H1 (cell line): ENCODE measurements around the gene NAB1. TPM values are rescaled to one million over a fixed set of nuclear protein-coding genes. Genes with fewer than 3 reads are reported as not detected.

Experiments
- CTCF ChIA-PET: fragments of 300-600 bp; sonication (Branson Sonifier 250); formaldehyde crosslinking; loops from one replicate; lab custom pipeline; 2021; ENCODE audit not compliant: partially characterized antibody; lab: Charles Lee
- POLR2A ChIA-PET: fragments of 300-600 bp; sonication (Branson Sonifier 250); formaldehyde crosslinking; loops from one replicate; lab custom pipeline; 2021; ENCODE audit warnings: inconsistent platforms; ENCODE audit not compliant: partially characterized antibody; lab: Charles Lee
- DNase-seq, 2 experiments: peaks; one replicate each; pipeline versions ENCODE4 v3.0.0 to v3.0.0-alpha.2; 2010 to 2022; ENCODE audit warnings: low spot score in 2 of 2, low read depth in 1 of 2, mixed read lengths in 1 of 2
- FAIRE-seq: peaks from 2 replicates; lab custom pipeline; 2011; peaks lifted over from hg19 to GRCh38; lab: Jason Lieb, UNC
- H2AFZ ChIP-seq: 2 replicates; pipeline ENCODE4 v1.8.1; 2012; ENCODE audit warnings: low read length, inconsistent platforms
- H2AK5ac ChIP-seq: 2 replicates; pipeline ENCODE4 v1.6.1; 2013; ENCODE audit warnings: low read depth, low read length
- H2BK120ac ChIP-seq: replicated peaks from 2 replicates; pipeline ENCODE3; 2013; ENCODE audit warnings: low read depth, low read length, inconsistent platforms
- H2BK12ac ChIP-seq: 2 replicates; pipeline ENCODE4 v1.6.1; 2013; ENCODE audit warnings: low read depth, low read length
- H2BK15ac ChIP-seq: 2 replicates; pipeline ENCODE4 v1.6.1; 2013; ENCODE audit warnings: low read length
- H2BK20ac ChIP-seq: 2 replicates; pipeline ENCODE4 v1.6.1; 2013; ENCODE audit warnings: low read length
- H2BK5ac ChIP-seq: 2 replicates; pipeline ENCODE4 v1.6.1; 2013; ENCODE audit warnings: low read depth, low read length
- H3K14ac ChIP-seq: 2 replicates; pipeline ENCODE4 v1.6.1; 2013; ENCODE audit warnings: inconsistent platforms; ENCODE audit not compliant: insufficient read length
- H3K18ac ChIP-seq: 2 replicates; pipeline ENCODE4 v1.6.1; 2013; ENCODE audit warnings: low read length; ENCODE audit errors: extremely low read depth
- H3K23ac ChIP-seq: 2 replicates; pipeline ENCODE4 v1.6.1; 2013; ENCODE audit warnings: inconsistent platforms; ENCODE audit not compliant: insufficient read length
- H3K23me2 ChIP-seq: 2 replicates; pipeline ENCODE4 v1.6.1; 2013; ENCODE audit warnings: low read depth, low read length
- H3K27ac ChIP-seq: 2 replicates; pipeline ENCODE4 v1.6.1; 2011; ENCODE audit warnings: low read depth, low read length, inconsistent platforms
- H3K27me3 ChIP-seq, 4 experiments: replicated peaks in 1 of 4; 1 replicate in 1 of 4; 2 replicates in 3 of 4; pipeline versions ENCODE4 v1.6.1 to v1.8.1; 2011 to 2013; ENCODE audit warnings: low read length in 3 of 4, mild to moderate bottlenecking in 3 of 4, inconsistent platforms in 2 of 4, mixed read lengths in 2 of 4, moderate library complexity in 1 of 4; ENCODE audit not compliant: control insufficient read depth in 3 of 4, insufficient read depth in 3 of 4; ENCODE audit errors: extremely low read depth in 1 of 4
- H3K36me3 ChIP-seq, 4 experiments: 2 replicates each; pipeline versions ENCODE4 v1.6.1 to v1.8.1; 2011 to 2013; ENCODE audit warnings: mild to moderate bottlenecking in 4 of 4, low read length in 3 of 4, moderate library complexity in 2 of 4, control low read depth in 1 of 4, inconsistent platforms in 1 of 4; ENCODE audit not compliant: insufficient read depth in 4 of 4, control insufficient read depth in 2 of 4
- H3K4ac ChIP-seq: replicated peaks from 2 replicates; pipeline ENCODE3; 2013; ENCODE audit warnings: low read length, low read depth, mixed read lengths, inconsistent platforms; ENCODE audit not compliant: insufficient read length
- H3K4me1 ChIP-seq, 4 experiments: replicated peaks in 1 of 4; 1 replicate in 1 of 4; 2 replicates in 3 of 4; pipeline versions ENCODE4 v1.6.1 to v1.8.1; 2011 to 2013; ENCODE audit warnings: low read length in 3 of 4, inconsistent platforms in 2 of 4, mixed read lengths in 1 of 4; ENCODE audit not compliant: insufficient read depth in 4 of 4, control insufficient read depth in 3 of 4
- H3K4me2 ChIP-seq, 2 experiments: 2 replicates each; pipeline versions ENCODE4 v1.6.1 to v1.8.1; 2011 to 2013; ENCODE audit warnings: low read depth in 2 of 2, low read length in 2 of 2, control low read depth in 1 of 2, inconsistent platforms in 1 of 2, mild to moderate bottlenecking in 1 of 2; ENCODE audit not compliant: insufficient read depth in 1 of 2
- H3K4me3 ChIP-seq, 4 experiments: fragments of 200-600, 300-600 bp in 1 of 4; sonication (generic), shearing (Covaris generic), sonication (Bioruptor Twin) in 1 of 4; 2 replicates each; pipeline versions ENCODE4 v1.5.1 to v1.8.1; 2011 to 2016; ENCODE audit warnings: low read length in 4 of 4, low read depth in 3 of 4, control low read depth in 2 of 4, inconsistent platforms in 2 of 4, mild to moderate bottlenecking in 2 of 4, mixed read lengths in 1 of 4, moderate library complexity in 1 of 4; ENCODE audit not compliant: insufficient read depth in 2 of 4; ENCODE audit errors: extremely low read depth in 1 of 4
- H3K56ac ChIP-seq: replicated peaks from 2 replicates; pipeline ENCODE3; 2013; ENCODE audit warnings: low read depth, mild to moderate bottlenecking, mixed read lengths, low read length, inconsistent platforms; ENCODE audit not compliant: insufficient read length
- H3K79me1 ChIP-seq: 2 replicates; pipeline ENCODE4 v1.6.1; 2013; ENCODE audit warnings: low read depth, low read length, control low read depth
- H3K79me2 ChIP-seq, 2 experiments: 2 replicates each; pipeline versions ENCODE4 v1.6.1 to v1.8.1; 2012 to 2013; ENCODE audit warnings: low read length in 2 of 2, mild to moderate bottlenecking in 2 of 2, inconsistent platforms in 1 of 2; ENCODE audit not compliant: insufficient read depth in 2 of 2, control insufficient read depth in 1 of 2
- H3K9ac ChIP-seq, 4 experiments: replicated peaks in 1 of 4; 1 replicate in 1 of 4; 2 replicates in 3 of 4; pipeline versions ENCODE4 v1.6.1 to v1.8.1; 2011 to 2013; ENCODE audit warnings: low read depth in 3 of 4, low read length in 3 of 4, control low read depth in 2 of 4, mild to moderate bottlenecking in 2 of 4, moderate library complexity in 2 of 4, inconsistent platforms in 1 of 4; ENCODE audit errors: extremely low read depth in 1 of 4
- H3K9me3 ChIP-seq, 2 experiments: 2 replicates each; pipeline versions ENCODE4 v1.6.1 to v1.8.1; 2012 to 2013; ENCODE audit warnings: mild to moderate bottlenecking in 2 of 2, moderate library complexity in 2 of 2, control low read depth in 1 of 2, inconsistent platforms in 1 of 2, low read depth in 1 of 2, low read length in 1 of 2, mixed read lengths in 1 of 2; ENCODE audit not compliant: insufficient read depth in 2 of 2
- H4K20me1 ChIP-seq, 2 experiments: replicated peaks in 1 of 2; 2 replicates each; pipeline versions ENCODE3 to v1.8.1; 2011 to 2013; ENCODE audit warnings: inconsistent platforms in 2 of 2, low read length in 2 of 2, mild to moderate bottlenecking in 1 of 2; ENCODE audit not compliant: insufficient read depth in 2 of 2, control insufficient read depth in 1 of 2
- H4K5ac ChIP-seq: 2 replicates; pipeline ENCODE4 v1.6.1; 2013; ENCODE audit warnings: low read length, low read depth, mixed read lengths, inconsistent platforms; ENCODE audit not compliant: insufficient read length
- H4K8ac ChIP-seq: 2 replicates; pipeline ENCODE4 v1.8.0; 2013; ENCODE audit warnings: mild to moderate bottlenecking, moderate library complexity, low read length, inconsistent platforms; ENCODE audit not compliant: insufficient read depth; ENCODE audit errors: extremely low read depth
- H4K91ac ChIP-seq: replicated peaks from 2 replicates; pipeline ENCODE3; 2013; ENCODE audit warnings: low read length, mixed read lengths, inconsistent platforms; ENCODE audit not compliant: insufficient read length
- HDAC2 ChIP-seq, 2 experiments: fragments of 300-600 bp in 1 of 2; sonication (generic) in 1 of 2; IDR thresholded peaks; 2 replicates each; pipeline ENCODE4 v1.6.1; 2011 to 2012; ENCODE audit warnings: low read depth in 2 of 2, low read length in 2 of 2, mild to moderate bottlenecking in 2 of 2, moderate library complexity in 2 of 2, borderline replicate concordance in 1 of 2, inconsistent platforms in 1 of 2
- JUND ChIP-seq: IDR thresholded peaks from 2 replicates; pipeline ENCODE4 v1.6.1; 2011; ENCODE audit warnings: mild to moderate bottlenecking, improper control_type of control experiment, low read length
- PHF8 ChIP-seq: fragments of 200-600 bp; sonication (generic); conservative IDR thresholded peaks from 2 replicates; pipeline ENCODE4 v1.7.1; 2012; ENCODE audit warnings: low read depth, mild to moderate bottlenecking, inconsistent platforms, low read length, moderate library complexity
- SP1 ChIP-seq: IDR thresholded peaks from 2 replicates; pipeline ENCODE4 v1.6.1; 2011; ENCODE audit warnings: low read depth, low read length
- TAF1 ChIP-seq: IDR thresholded peaks from 2 replicates; pipeline ENCODE4 v1.6.1; 2011; ENCODE audit warnings: mild to moderate bottlenecking, low read depth, low read length
- WGBS, 2 experiments: shearing (Covaris generic) in 1 of 2; methylation state at CpG; one replicate each; pipeline versions ENCODE4 v1.1.6 to v1.1.7; 2013 to 2015; ENCODE audit warnings: low lambda C conversion rate in 2 of 2, mixed read lengths in 2 of 2, inconsistent platforms in 1 of 2, low coverage in 1 of 2, missing lambda C conversion rate in 1 of 2; ENCODE audit not compliant: insufficient replicate concordance in 2 of 2, insufficient coverage in 1 of 2, insufficient read length in 1 of 2; ENCODE audit errors: extremely low coverage in 1 of 2, missing lambda C conversion rate in 1 of 2; 5-methylcytosine and 5-hydroxymethylcytosine counted together
- polyA plus RNA-seq, 7 experiments: library from polyadenylated mRNA; depleted of rRNA in 3 of 7; stranded (reverse) in 5 of 7; unstranded in 2 of 7; fragments of >200 nt in 5 of 7; fragments of 200-250 nt in 2 of 7; gene quantifications; 1 replicate in 5 of 7; 2 replicates in 1 of 7; 4 replicates in 1 of 7; pipeline versions ENCODE4 v1.2.1 to v1.2.3, GENCODE V29; 2011 to 2013; ENCODE audit warnings: missing spikeins in 2 of 7, mixed read lengths in 2 of 7
- total RNA-seq: library from RNA; stranded (reverse); fragmentation: NEBNext Ultra II Directional; extraction: Animal tissue kit (Norgen Biotek cat#: 25700); gene quantifications from 2 replicates; pipeline ENCODE4 v1.2.1, GENCODE V29; 2021

Gene NAB1
- total and polyA plus RNA-seq, 2 of the 8 experiments (the other 6 are each of a cell fraction or from before 2014, with no cell fraction given), result 8.5 to 28.6 TPM

DNA sequence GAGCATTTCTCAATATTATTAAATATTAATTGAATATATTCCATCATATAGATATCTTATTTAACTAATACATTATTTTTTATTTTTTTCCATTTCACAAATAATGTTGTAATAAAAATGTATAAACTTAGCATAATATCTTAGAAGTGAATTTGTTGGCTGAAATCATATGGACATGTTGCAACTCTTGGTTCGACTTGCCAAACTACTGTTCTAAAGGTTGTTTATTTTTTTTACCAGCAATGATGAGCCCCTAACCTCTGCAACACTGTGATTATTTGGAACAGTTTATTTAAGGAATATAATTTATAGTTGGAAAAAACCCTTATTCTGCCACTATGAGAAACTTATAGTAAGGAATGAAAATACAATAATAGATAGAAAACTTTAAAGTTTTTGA, 8.8 kb upstream of the NAB1 start:
- no peak overlapping the region for H3K4me3 ChIP-seq
- no peak overlapping the region for H4K91ac ChIP-seq
- H2BK5ac ChIP-seq, result no peak overlapping the region
- no peak overlapping the region for H4K8ac ChIP-seq
- H3K23me2 ChIP-seq, result no peaks in the 10 kb centered on the region
- H4K5ac ChIP-seq, result no peak overlapping the region
- H3K9ac ChIP-seq, result no peak overlapping the region
- no peaks in the 10 kb centered on the region for H3K79me2 ChIP-seq
- no peaks in the 10 kb centered on the region for H4K20me1 ChIP-seq
- no peaks in the 10 kb centered on the region for H3K9me3 ChIP-seq
- CTCF ChIA-PET, result interaction anchor here (0.6 kb wide), 1 partner anchor 326 kb away, joined by 3 read pairs; no protein-coding TSS in a partner anchor
- H2BK15ac ChIP-seq, result no peak overlapping the region
- H3K4me2 ChIP-seq, result no peak overlapping the region
- TF ChIP-seq PHF8 (no peak), HDAC2 (IDR thresholded peaks at IDR 0.05; ENCODE audit: borderline replicate concordance in 1 of 2, low read depth in 2 of 2, low read length in 2 of 2) (no peak), TAF1 (no peak), JUND (no peak), SP1 (no peak)
- DNase-seq (no peak), FAIRE-seq (no peak)
- H3K56ac ChIP-seq, result no peak overlapping the region
- no peaks in the 10 kb centered on the region for H3K4me1 ChIP-seq
- no peak overlapping the region for H3K4ac ChIP-seq
- no peak overlapping the region for H2BK20ac ChIP-seq
- no peak overlapping the region for H2BK120ac ChIP-seq
- no peak overlapping the region for H2BK12ac ChIP-seq
- no peaks in the 10 kb centered on the region for H3K36me3 ChIP-seq
- WGBS, 2 experiments, result 89% methylated on average over 1 of the region's 1 CpG; no CpG with 5 or more reads in 1 of the 2 experiments
- no peaks in the 10 kb centered on the region for H3K27me3 ChIP-seq
- no peak overlapping the region for H3K18ac ChIP-seq
- no peak overlapping the region for H3K14ac ChIP-seq
- no peak overlapping the region for H2AK5ac ChIP-seq
- no peak overlapping the region for H3K23ac ChIP-seq
- no peak overlapping the region for H3K27ac ChIP-seq
- POLR2A ChIA-PET, result interaction anchor here (0.7 kb wide), 1 partner anchor 72 kb away, joined by 3 read pairs; no protein-coding TSS in a partner anchor
- H3K79me1 ChIP-seq, result no peaks in the 10 kb centered on the region
- no peak overlapping the region for H2AFZ ChIP-seq
